CD4-positive, alpha-beta T cell treated with Interleukin-2 at 100 ng/mL for 4 hours (primary cell): ENCODE measurements around the gene ZNF283.
"Not testable (repeated sequence)": the region's sequence is repeated elsewhere in the genome, so short reads cannot be mapped to it uniquely, and the experiment has no call there.

ENCODE experiments used
- DNase-seq: peaks from one replicate; pipeline ENCODE4 v3.0.0-alpha.2; 2020; ENCODE audit warnings: low spot score

The ZNF283 gene

GRCh38 chr19:43848821-43849220, 21.7 kb downstream of the ZNF283 start:
- DNase-seq: no peak

GRCh38 chr19:43858174-43858573, 31.1 kb downstream of the ZNF283 start:
- DNase-seq: no peak

- DNase-seq: not testable (repeated sequence)
Observed at GRCh38 chr19:43866923-43867322, 39.8 kb downstream of the ZNF283 start.

GRCh38 chr19:43872547-43873336, 45.6 kb downstream of the ZNF283 start:
- DNase-seq: no peak

- DNase-seq: no peak
Observed at GRCh38 chr19:43880483-43880882, 53.4 kb downstream of the ZNF283 start.

- DNase-seq: no peak
Observed at GRCh38 chr19:43883864-43884263, 56.7 kb downstream of the ZNF283 start, which contains the start of gene ZNF404. Gene ZNF404 (minus strand): TSS chr19:43883964.

GRCh38 chr19:43895727-43896308, 68.7 kb downstream of the ZNF283 start:
- DNase-seq: no peak
